Right lobe of liver (tissue), 4 donors: Measurements from ENCODE around the gene MINAR1.

ENCODE experiments used
- POLR2A ChIP-seq: fragments of 450-650 bp; IDR thresholded peaks from one replicate; pipeline ENCODE4 v1.6.1; 2017; ENCODE audit warnings: antibody characterized with exemption, mild to moderate bottlenecking
- TF ChIP-seq, protein P1 (sequence below), 4 donors: fragments of 200-600 bp in 3 of 4; fragments of 450-650 bp in 1 of 4; IDR thresholded peaks; one replicate each; pipeline versions ENCODE4 v1.5.1 to v1.8.0; 2016 to 2022; ENCODE audit warnings: antibody characterized with exemption in 4 of 4, mild to moderate bottlenecking in 2 of 4
- donor health status: DM: no; HTN: no; CAD: no.
- donor health status: DM: no; HTN: no; CAD: no.
- donor health status: DM: no; HTN: yes; CAD: no.

GRCh38 chr15:79436037-79436780 lies 4.1 kb downstream of the MINAR1 start:
- TF ChIP-seq, protein P1, sequence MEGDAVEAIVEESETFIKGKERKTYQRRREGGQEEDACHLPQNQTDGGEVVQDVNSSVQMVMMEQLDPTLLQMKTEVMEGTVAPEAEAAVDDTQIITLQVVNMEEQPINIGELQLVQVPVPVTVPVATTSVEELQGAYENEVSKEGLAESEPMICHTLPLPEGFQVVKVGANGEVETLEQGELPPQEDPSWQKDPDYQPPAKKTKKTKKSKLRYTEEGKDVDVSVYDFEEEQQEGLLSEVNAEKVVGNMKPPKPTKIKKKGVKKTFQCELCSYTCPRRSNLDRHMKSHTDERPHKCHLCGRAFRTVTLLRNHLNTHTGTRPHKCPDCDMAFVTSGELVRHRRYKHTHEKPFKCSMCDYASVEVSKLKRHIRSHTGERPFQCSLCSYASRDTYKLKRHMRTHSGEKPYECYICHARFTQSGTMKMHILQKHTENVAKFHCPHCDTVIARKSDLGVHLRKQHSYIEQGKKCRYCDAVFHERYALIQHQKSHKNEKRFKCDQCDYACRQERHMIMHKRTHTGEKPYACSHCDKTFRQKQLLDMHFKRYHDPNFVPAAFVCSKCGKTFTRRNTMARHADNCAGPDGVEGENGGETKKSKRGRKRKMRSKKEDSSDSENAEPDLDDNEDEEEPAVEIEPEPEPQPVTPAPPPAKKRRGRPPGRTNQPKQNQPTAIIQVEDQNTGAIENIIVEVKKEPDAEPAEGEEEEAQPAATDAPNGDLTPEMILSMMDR (IDR thresholded peaks at IDR 0.05) = no peak
- TF ChIP-seq POLR2A = no peak
